Pulmonary artery endothelial cell (primary cell): ENCODE results near the gene RBCK1. TPM values are rescaled to one million over a fixed set of nuclear protein-coding genes. Genes with fewer than 3 reads are reported as not detected.
A peak's percentile ranks its signal among the peaks of the same experiment; 100 is the strongest.

Experiments
- DNase-seq: peaks from one replicate; pipeline ENCODE4 v3.0.0-alpha.2; 2011; ENCODE audit warnings: low read depth, low spot score
- total RNA-seq: library from RNA; depleted of rRNA; stranded (reverse); fragments of >200 nt; gene quantifications from 2 replicates; pipeline ENCODE4 v1.2.3, GENCODE V29; 2014

The RBCK1 gene
- total RNA-seq, 1 donor from 2014 or later: 74.6 TPM

DNA sequence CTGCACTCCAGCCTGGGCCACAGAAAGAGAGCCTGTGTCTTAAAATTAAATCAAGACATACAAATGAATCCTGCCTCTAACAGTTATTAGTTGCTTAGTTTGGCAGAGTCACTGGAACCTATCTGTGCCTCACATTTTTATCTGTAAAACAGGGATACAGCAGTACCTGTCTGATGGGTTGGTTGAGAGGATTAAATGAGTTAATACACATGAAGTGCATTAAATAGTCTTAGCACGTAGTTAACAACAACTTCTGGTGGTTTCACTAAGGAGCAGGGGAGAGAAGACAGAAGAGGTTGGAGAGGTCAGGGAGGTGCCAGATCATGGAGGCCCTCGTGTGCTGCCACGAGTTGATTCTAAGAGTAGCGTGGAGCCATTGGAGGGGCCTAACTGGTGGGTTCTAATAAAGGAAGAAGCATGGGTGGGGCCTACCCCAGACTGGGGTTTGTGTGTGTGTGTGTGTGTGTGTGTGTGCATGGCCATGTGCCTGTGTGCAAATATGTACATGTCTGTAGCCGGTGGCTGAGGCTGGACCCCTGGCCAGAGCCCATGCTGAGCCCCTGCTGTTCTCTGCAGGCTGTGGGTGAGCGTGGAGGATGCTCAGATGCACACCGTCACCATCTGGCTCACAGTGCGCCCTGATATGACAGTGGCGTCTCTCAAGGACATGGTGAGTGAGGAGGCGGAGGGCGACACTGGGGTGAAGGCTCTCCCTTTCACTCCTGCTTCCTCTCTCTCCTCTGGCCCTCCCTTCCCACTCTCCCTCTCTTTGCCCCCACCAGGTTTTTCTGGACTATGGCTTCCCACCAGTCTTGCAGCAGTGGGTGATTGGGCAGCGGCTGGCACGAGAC, 9.1 kb downstream of the RBCK1 start:
- no peak for DNase-seq

DNA sequence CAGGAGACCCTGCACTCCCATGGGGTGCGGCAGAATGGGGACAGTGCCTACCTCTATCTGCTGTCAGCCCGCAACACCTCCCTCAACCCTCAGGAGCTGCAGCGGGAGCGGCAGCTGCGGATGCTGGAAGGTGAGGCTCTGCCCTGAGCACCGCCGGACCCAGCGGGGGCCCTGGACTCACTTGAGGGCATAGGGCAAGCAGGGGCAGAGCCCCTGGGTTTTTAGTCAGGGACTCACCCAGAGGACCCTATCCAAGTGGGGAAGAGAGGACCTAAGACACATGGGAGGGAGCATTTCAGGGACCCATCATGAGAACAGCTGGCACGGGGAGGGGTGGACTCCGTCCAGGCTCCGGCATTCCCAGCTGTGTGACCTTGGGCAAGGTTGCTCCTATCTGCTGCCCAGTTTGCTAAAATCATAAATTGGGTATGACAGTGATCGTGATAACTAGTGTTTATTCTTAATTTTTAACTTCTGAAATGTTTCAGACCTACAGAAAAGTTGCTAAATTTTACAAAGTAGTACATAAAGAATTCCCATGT, 9.8 kb downstream of the RBCK1 start:
- no peak for DNase-seq

- DNase-seq: no peak
Observed at GRCh38 chr20:418858-419365, 10.8 kb downstream of the RBCK1 start.

DNA sequence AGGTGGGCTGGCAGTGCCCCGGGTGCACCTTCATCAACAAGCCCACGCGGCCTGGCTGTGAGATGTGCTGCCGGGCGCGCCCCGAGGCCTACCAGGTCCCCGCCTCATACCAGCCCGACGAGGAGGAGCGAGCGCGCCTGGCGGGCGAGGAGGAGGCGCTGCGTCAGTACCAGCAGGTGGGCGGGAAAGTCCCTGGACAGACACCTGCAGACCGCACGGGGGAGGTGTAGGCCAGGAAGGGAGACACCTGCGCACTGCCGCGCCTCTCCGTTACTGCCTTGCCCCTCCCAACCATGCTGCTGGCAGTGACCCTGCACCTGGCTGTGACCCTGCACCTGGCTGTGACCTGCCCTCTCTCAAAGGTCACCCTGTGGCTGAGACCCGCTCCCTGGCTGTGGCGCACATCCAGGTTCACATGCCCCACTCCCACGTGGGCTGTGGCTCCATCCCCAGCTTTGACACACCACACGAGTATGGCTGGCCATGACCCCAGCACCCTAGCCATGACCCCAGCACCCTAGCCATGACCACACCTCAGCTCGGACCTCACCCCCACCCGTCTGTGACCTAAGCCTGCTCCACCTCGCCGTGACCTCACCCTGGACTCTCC, 11.6 kb downstream of the RBCK1 start:
- DNase-seq: no peak

DNA sequence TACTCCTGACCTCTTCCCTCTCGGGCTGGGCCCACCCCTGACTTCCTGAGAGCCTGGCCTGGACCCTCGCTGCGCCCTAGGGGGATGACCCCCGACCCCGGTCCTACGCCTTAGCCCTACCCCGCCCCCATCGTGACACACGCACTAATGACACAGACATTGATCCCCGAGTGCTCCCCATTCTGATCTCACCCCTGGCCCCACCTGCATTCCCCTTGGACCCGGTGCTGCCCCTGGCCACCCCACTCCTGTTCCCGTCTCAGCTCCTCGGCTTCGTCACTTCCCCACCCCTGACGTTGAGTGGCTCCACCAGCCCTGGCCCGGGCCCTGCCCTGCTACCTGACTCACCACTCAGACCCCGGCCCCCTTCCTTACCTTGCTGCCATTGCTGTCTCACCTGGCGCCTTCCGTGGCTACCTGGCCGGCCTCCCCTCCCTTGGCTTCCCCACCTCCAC, 12.1 kb downstream of the RBCK1 start:
- DNase-seq: no peak

GRCh38 chr20:420721-421574, 12.8 kb downstream of the RBCK1 start:
- DNase-seq: no peak

DNA sequence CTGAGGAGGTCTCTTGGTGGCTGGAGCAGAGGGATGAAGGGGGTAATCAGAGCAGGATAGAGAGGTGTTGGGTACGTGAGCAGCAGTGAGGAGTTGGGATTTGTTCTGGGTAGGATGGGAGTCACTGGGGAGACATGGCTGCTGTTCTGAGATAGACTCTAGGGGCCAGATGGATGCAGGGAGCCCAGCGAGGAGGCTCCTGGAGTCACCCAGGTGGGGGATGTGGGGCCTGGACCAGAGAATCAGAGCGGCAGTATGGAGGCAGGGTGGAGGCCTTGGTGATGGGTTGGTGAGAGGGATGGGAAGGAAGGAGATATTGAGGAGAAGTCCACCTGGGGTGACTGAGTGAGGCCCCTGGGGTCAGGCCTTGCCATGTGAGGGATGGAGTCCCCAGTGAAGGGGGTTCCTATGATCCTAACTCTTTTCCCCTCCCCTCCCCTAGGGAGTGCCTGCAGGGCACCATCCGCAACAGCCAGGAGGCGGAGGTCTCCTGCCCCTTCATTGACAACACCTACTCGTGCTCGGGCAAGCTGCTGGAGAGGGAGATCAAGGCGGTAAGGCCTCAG, 13.7 kb downstream of the RBCK1 start:
- no peak for DNase-seq

GRCh38 chr20:426566-426965, 18.5 kb downstream of the RBCK1 start:
- DNase-seq: no peak

GRCh38 chr20:427401-427800, 19.3 kb downstream of the RBCK1 start:
- no peak for DNase-seq

DNA sequence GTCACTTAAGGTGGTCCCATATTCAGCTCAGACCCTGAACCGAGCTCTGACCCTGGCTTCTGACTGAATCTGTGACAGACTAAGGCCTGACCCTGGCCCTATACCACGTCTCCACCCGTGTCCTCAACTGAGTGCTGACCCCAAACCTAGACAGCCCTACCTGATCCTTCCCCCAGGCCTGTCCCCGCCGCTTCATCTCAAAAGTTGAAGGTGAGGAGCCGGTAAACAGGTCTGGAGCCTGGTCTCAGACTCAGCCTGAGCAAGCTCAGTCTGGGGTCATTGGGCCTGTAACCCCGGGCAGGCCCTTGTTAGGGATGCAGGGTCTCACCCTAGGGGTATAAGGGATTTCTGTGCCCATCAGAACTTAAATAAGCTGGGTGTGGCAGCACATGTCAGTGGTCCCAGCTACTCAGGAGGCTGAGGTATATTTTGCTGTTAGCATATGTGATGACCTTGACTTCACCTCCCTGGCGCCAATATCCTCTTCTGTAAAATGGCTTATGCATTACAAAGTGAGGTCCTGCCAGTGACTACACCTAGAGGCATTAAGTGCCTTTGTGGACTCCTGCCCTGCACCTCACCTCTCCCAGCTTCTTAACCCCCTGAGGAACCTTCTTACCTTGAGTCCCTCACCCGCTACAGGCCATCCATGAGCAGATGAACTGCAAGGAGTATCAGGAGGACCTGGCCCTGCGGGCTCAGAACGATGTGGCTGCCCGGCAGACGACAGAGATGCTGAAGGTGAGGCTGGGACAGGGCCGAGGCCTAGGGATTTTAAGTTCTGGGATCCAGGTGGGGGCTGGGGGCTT, 20.0 kb downstream of the RBCK1 start:
- DNase-seq: no peak

GRCh38 chr20:428658-429200, 20.6 kb downstream of the RBCK1 start:
- no peak for DNase-seq

DNA sequence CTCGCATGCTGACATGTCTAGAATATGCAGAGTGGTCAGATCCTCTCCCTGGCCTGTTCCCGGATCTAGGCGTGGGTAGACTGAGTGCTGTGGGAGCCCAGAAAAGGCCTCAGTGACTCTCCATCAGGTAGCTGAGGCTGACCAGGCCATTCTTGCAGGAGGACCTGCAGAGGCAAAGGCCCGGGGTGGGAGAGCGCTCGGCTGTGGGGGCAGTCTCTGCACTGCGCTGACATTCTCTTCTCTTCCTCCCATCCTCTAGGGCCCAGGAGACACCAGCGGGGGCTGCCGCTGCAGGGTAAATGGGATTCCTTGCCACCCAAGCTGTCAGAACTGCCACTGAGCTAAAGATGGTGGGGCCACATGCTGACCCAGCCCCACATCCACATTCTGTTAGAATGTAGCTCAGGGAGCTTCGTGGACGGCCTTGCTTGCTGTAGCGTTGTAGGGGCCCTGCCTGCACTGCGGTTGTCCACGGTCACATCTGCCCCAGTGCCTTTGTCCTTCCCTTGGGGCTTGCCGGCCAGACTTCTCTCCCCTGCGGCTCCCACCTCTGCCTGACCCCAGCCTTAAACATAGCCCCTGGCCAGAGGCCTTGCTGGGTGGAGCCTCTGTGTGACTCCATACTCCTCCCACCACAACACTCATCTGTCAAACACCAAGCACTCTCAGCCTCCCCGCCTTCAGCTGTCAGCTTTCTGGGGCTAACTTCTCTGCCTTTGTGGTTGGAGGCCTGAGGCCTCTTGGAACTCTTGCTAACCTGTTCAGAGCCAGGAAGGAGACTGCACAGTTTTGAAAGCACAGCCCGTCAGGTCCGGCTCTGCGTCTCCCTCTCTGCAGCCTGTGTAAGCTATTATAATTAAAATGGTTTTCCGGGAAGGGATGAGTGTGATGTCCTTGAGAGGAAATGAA, 22.2 kb downstream of the RBCK1 start:
- no peak for DNase-seq

DNA sequence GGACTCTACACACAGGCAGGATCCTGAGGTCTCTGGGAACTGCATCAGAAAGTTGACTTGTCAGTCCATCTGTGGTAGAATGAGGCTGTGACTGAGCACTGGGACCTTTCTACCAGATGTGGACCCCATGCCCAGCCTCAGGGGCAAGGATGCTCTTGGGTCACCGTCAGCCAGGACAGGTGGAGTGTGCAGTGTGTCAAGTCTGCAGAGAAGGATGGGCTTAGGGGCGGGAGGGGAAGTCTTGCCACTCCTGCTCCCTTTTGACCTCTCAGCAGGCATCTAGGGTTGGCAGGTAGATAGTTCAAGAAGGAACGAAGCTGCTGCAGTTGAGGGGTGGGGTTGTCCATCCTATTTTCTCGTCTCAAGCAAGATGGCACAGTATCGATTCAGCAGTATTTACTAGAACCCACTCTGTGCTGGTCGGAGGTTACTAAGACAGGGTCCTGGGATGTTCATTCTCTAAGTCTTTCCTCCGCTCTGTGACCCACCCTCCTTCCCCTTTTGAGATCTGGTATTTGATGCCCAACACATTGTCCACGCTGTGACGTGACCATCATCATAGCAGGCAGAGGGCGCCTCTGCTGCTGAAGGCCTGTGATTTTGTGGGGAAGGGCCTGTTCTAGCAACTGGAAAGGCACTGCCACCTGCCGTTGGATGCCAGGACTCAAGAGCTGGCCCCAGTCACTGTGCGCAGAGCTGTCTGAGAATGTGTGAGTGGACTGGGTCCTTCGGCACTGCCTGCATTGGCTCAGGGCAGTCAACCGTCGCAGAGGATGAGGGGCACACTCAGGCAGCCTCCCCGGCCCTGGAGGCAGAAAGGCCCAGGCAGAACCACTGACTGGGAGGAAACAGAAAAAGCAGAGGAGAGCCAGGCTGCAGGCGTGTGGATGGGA, 23.2 kb downstream of the RBCK1 start:
- peak; percentile 63 for DNase-seq

- DNase-seq: no peak
Observed at GRCh38 chr20:432208-432607, 24.1 kb downstream of the RBCK1 start.

GRCh38 chr20:432677-433299, 24.7 kb downstream of the RBCK1 start:
- no peak for DNase-seq

DNA sequence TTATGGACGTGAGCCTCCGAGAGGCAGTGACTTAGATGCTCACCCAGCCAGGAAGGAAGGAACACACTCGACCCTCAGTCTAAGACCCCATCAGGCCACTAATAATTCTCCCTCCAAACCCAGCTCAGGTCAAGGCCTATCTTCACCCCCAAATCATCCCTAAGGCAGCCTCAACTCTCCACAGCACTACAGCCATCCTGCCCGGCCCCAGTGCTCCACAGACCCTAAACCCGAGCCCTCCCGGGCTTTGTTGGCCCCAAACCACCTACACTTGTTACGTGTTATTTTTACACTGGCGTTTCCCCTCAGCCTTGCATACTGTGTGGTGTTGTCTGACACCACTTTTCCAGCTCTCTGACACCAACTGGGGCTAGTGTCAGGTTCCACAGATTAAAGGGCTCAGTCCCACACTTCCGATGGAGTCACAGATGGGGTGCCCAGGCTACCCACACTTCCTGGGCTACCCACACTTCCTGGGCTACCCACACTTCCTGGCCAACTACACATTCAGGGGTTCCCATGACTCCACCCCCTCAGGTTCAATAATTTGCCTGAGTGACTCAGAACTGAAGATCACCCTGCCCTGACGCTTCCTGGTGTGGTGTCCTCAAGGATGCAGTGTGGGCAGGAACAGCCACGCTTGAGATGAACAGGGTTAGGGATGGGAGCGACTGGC, 25.3 kb downstream of the RBCK1 start:
- no peak for DNase-seq

GRCh38 chr20:434221-434620, 26.1 kb downstream of the RBCK1 start:
- DNase-seq: no peak
